Measurements from ENCODE around the gene EYS.

The EYS gene

DNA sequence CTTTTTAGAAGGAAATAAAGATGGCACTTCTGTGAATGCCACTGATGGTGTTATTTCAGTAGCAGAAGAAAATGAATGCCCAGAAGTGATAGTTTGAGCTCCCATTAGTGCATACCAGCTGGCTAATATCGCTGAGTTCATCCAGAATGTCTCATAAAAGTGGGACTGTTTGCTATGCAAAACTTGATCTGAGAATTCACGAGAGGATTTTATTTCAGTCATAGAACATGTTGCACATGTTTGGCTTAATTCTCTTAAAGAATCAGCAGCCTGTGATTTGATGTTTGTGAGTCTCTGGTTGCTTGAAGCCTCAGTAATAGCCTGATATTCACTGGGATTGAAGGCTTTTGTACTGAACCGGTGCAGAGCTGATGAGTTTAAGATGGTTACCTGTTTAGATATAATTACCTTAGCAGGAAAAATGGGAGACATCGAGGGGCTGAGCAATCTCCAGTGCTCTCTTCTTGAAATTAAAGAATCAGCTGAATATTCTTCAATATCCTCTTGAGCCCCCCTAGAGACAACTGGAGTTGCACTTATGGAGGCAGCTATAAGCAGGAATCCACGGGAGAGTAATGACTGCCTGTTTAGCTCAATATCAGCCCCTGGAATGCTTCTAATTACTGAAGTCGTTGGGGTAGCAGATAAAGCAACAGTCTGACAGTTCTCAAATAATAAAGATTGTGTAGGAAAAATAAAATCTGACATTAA, 1115.9 kb downstream of the EYS start:
- DNase-seq (ENCODE audit: low read depth) = no peak

DNA sequence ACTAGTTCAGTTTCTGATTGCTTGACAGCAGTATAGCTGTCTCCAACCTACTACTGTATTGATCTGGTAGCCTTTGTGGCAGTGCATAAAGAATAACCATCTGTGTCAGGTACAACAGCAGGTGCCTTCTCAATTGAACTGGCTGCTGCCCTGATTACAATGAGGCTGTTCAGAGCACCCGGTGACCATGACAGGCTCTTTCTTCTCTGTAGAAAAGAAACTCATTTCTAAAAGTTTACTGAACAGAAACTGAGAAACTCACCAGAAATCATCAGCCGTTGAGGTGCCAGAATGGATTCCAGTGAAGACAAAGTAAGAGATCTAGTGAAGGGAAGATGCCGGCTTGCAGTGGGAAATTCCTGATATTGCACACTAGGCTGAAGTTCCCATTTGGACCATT, 1117.1 kb downstream of the EYS start:
- no peak for DNase-seq (ENCODE audit: low read depth)

DNA sequence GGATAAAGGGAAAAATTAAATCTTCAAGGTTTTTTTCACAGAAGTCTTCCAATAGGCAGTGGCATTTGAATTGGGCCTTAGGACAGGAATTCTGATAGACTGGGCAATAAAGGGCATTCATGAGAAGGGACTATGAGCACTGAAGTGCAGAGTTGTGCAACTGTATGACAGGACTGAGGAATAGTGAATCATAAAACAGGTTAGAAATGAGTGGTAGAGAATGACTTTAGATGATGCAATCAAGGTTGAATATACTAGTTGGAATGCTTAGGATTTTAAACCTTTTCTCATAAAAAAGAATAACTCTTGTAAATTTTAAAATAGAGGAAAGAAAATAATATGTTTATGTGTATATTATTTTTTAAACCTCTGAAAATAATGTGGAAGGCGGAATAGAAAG, 1126.7 kb downstream of the EYS start:
- no peak for DNase-seq (ENCODE audit: low read depth)

DNA sequence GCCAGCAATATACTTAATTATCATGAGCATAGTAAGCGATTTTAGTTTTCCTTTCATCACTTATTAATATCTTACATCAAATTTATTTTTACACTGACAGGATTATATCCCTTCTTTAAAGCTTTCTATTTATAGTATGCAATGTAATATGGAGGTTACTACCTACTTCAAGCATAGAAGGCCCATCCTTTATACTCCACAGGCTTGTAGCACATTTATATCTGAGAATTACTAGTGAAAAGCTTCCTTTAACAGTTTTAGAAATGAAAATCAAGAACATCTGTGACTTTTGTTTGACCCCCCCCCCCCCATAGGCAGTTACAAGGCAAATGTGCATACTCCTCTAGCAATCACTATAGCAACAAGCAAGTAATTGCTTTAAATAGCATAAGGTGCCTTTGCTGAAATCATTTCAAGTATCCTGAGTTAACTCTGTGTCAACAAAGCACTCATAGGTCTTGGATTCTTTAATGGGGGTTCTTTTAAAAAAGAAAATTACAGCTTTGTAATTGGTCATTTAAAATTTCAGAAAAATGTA, 1153.7 kb downstream of the EYS start:
- DNase-seq (ENCODE audit: low read depth) = no peak

DNA sequence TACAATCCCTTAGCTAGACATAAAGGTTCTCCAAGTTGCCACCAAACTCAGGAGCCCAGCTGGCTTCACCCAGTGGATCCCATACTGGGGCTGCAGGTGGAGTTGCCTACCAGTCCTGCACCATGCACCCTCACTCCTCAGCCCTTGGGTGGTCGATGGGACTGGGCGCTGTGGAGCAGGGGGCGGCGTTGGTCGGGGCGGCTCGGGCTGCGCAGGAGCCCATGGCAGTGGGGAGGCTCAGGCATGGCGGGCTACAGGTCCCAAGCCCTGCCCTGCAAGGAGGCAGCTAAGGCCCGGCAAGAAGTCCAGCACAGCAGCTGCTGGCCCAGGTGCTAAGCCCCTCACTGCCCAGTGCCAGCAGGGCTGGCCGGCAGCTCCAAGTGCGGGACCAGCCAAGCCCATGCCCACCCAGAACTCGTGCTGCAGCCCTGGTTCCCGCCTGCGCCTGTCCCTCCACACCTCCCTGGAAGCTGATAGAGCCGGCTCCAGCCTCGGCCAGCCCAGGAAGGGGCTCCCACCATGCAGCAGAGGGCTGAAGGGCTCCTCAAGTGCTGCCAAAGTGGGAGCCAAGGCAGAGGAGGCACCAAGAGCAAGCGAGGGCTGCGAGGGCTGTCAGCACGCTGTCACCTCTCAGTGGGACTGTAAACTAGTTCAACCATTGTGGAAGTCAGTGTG, 1159.3 kb downstream of the EYS start:
- DNase-seq (ENCODE audit: low read depth) = no peak

DNA sequence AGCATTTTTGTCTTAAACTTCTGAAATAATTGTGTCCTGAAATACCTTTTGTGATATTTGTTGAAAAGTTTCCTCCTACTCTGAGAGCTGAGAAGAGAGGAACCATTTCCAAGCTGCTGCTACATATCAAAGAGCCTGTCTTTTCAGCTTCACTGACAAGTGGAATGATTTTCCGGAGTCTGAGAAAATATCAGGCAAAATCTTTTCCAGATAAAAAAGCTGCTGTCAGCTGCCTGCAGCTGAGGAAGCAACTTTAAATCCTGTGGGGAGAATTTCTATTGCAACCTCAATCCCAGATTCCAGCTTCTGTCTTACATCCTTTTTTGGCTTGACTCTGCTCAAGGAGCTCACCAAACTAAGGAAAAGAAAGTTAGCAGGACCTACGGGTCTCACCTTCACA, 1167.1 kb downstream of the EYS start:
- DNase-seq (ENCODE audit: low read depth) = no peak

DNA sequence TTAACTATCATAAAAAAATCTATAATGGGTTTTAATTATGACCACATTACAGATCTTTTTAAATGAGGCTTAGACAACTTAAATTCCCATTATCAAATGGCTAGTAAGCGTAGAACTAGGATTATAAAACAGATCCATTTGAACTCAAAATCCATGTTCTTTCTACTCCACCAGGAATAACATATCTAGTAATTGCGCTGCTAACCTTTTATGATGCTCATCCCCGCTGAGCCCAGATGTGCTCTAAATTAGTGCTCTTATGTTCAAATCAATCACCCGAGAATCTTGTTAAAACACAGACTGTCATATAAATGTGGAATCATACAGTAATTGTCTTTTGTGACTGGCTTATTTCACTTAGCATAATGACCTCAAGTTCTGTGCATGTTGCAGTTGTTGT, 1168.3 kb downstream of the EYS start:
- no peak for DNase-seq (ENCODE audit: low read depth)

DNA sequence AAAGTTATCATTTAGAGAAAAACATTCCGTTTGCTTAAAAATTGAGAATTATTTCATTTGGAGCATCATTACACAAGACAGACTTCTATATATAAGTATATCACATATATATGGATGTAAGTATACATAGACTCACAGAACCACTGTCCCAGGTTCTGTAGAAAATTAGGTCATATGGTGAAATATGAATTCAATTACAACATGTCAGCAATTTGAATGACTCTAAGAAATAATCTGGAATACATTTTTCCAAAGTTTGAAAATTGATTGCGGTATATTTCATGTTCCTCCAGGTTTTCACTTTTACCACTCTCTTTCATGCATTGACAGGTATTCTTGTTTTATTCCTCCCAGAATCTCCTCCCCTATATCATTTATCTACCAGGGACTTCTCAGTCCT, 1179.1 kb downstream of the EYS start:
- DNase-seq (ENCODE audit: low read depth) = no peak

DNA sequence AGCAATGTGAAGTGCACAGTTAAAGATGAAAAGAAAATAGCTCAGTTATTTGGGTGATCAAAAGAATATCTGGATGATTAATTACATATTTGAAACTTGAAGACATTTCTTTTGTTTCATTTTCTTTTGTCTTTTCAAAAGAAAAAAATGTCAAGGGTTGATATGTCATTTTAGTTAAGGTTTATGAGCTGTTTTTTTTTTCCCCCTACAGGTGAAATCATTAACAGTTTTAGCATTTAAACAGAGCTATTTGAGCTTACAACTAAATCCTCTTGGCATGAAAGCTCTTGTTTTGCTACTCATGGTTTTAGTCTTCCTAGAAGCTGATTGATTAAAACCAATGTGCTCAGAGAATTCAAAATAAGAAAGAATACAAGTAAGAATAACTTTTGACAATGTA, 1184.2 kb downstream of the EYS start:
- no peak for DNase-seq (ENCODE audit: low read depth)

DNA sequence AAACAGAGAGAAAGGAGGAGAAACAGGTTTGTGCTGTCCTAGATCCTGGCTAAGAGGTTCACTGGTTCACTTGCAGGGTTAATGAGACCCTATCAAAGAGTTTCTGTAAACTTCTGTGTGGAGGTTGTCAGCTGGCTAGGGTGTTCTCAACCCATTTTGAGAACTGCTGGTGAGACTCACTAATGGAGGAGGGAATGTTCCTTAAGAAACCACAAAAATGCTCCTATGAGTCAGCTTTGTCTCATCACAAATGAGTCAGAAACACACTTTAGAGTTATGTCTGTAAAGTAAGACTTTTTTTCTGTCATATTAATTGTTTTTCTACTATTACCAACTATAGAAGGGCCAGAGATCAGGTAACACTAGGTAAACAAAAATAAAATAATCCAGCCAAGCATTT, 1187.0 kb downstream of the EYS start:
- no peak for DNase-seq (ENCODE audit: low read depth)

DNA sequence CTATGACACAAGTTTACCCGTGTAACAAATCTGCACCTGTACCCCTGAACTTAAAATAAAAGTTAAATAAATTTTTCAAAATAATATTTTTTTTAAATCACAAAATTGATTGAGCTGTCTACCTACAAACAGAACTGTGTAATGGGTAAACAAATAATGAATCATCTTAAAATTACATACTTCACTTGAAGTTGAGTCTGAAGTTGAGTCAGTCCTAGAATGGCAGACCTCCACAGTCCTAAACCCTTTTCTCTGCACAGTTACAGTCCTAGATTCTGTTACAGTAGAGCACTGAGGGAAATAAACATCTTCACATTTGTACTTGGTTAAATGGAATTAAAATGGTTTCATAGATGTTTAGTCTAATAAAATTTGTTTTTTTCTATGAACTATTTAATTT, 1190.6 kb downstream of the EYS start:
- no peak for DNase-seq (ENCODE audit: low read depth)

DNA sequence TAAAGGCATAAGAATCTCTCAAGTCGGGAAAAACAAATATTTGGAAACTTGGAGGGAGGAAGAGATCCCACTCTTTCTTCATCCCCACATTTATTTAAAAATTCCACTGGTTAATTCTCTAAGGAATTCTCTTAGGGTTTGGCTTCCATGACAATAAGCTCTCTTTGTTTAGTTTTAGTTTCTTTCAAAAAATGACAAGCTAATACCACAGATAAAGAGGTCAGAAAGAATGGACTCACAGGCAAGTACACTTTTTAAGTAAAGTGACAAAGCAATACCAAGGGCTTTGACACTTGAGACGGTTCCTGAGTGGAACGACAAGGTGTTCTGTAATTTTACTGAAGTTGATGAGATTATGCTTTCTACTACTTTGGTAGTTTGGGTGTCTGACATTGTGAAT, 1199.4 kb downstream of the EYS start:
- no peak for DNase-seq (ENCODE audit: low read depth)

DNA sequence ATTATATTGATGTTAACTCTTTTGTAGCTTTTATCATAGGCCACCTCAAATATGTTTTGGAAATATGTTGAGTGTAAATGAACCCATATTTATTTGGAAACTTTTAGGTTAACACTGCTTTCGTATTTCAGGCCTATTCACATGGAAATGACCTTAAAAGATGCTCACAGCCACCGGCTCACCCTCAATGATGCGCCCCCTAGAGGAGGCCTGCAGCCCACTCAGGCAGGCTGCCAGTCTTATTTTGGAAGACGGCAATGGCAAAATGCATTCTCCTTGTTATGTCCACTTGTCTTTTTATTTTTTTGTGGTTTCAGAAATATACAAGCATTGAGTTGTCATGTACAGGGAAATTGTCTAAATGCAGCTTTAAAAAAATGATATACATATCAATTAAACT, 1201.7 kb downstream of the EYS start:
- DNase-seq (ENCODE audit: low read depth) = no peak

DNA sequence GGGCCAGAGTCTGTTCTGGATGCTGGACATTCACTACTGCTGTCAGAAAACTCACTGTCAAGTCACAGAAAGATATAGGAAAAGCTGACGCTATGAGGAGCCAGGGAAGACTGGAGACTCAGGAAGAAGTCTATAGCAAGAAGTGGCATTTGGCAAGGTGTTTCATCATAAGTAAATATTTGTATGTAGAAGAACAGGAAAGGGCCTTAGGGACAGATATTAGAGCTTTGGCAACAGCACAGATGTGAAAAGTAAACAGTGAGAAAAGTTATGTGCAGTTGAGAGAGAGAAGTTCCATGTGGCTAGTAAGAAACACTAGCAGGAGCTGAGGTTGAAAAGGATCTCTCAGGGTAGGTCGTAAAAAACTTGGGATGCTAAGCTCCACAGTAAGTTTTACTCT, 1202.5 kb downstream of the EYS start:
- DNase-seq (ENCODE audit: low read depth) = no peak

DNA sequence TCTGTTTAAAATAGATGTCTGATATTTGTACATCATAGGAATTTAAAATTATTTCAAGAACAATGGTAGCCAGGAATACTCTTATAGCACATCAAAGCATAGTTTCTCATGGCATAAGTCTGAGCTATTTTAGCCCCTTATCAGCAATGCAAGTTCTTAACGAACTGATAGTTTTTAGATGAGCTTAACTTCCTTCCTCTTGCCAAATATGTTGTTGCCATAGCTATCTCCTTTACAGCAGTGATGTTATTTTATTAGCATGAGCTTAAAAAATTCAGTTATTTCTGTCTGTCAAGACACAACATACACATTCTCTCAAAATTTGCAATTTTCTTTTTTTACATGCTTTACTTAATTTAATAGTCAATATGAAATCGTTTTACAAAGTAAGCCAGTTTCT, 1204.2 kb downstream of the EYS start:
- no peak for DNase-seq (ENCODE audit: low read depth)

DNA sequence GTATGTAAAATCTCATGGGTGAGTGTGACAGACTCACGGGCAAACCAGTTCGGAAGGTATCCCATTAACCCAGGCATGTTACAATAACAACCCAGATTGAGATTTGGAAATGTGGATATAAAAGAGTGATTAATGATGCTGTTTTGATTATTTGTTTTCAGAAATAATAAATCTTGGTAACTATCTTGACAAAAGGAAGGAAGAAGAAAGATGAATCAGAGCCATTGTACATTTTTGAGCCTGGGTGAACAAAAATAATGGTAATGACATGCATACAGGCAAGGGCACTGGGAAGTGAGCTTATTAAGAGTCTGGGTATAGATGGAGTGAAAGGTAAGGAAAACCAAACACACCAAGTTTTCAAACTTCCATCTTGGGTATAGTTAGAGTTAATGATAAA, 1209.4 kb downstream of the EYS start:
- no peak for DNase-seq (ENCODE audit: low read depth)

DNA sequence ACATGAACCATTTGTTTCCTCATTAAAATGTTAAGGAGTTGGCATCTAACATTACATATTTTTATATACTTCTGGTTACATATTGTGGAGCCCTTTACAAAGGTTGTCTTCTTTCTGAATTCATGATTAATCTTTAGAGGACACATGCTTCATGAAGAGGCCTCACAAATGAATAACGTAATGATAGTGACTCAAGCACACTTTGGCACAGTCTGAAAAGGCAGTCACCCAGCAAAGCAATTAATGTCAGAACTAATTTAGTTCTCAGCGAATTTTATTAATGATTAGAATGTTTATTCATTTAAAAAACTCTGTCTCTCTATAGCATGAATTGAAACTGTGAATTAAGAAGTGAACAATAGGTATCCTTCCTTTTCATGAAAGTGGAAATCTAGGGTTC, 1217.3 kb downstream of the EYS start:
- no peak for DNase-seq (ENCODE audit: low read depth)

DNA sequence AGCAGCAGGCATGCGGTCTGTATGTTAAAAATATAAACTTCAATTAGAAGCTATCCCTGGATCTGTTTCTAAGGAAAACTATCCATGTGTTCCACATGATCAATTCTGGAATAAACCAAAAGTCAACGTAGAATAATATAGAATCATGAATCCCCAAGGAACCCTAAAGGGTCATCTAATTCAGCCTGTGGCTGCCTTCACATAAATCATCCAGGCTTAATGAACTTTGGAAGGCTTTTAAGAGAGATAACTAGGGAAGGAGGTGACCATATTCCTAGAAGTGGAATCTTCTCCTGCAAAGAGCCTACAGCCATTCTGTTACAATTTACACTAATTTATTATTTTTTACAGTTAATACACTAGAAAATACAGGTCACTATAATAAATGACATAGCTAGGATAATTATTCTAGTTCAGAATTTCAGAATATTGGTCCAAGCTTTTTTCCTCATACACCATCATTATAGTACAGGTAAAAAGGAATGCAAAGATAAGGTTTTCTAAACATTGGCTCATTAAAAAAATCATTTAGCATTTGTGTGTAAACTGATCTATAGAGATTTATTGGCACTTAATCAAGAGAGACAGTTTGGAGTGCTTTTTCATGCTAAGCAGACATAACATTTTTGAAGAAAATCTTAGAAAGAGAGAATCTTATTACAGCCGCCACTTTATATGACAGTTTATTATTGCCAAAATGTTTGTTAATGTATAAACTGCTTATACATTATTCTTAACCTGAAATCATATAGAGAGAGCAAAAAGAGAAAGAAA, 1220.3 kb downstream of the EYS start:
- no peak for DNase-seq (ENCODE audit: low read depth)

DNA sequence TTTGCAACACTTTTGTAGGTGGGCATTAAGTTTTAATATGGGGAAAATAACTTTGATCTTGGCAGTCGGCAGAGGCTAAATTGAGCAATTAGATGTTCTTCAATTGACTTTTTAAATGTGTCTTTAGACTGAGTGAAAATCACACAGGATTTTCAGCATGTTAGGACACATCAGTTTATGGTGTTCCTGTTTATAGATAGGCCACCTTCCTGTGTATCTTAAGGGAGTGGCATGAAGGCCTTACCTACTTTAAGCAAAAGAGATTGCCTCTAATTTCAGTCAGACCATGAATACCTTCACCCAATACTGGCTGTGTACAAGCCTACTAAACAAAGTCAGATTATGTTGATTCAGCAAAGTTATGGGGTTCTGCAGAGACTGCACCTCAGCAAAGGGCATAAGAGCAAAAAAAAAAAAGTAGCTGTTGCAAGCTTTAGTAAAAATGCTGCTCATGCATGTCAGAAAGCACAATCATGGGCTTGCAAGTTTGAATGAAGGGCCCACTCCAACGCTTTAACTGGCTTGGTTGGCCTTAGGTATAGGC, 1223.0 kb downstream of the EYS start:
- DNase-seq (ENCODE audit: low read depth) = no peak

DNA sequence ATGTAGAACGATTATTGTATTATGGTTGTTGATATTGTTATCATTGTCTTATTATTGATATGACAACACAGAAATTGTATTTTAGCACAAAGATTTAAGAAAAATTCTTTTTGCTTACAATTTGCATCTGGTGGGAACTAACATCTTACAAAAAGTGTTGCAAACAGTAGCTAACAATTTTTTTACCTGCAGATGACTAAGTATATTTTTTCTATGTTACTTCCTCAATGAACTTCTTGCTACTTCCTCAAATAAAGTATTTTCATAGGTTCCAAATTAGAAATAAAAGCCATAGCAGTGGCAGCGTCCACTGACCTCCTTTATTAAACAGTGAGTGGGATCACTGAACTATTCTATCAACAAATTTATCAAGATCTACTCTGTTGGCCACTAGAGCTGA, 1224.4 kb downstream of the EYS start:
- DNase-seq (ENCODE audit: low read depth) = no peak

DNA sequence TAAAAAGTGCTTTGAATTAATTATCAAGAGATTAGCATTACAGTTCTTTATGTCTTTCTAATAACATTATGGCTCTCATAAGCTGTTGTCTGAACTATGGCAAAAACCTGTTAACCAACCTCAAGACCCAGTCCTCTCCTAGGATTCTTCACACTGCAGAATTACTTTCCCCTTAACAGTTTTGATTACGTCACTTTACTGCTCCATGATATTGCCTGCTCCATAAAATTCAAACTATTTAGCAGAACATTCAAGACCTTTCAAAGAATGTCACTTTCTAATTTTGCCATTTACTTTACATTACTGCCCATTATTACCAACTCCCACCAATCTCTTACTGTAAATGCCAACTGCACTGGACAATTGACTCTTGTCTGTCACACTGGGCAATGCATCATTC, 1227.9 kb downstream of the EYS start:
- no peak for DNase-seq (ENCODE audit: low read depth)

DNA sequence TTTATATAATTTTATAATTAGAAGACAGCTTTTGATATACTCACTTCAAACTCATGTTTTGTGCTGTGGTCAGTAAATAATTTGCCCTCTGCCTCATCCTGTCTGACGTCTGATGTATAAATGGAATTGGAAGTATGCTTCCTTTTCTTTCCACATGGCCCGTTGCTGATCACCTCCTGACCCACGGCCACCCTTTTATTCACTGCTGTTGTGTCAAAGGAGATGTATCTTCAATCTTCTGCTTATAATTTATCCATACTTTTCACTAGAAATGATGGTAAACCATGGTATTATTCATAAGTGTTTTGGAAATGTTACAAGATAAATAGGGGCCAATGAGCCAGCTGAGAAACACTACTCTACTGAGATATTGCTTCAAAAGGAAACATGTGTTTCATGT, 1229.6 kb downstream of the EYS start:
- DNase-seq (ENCODE audit: low read depth) = no peak

DNA sequence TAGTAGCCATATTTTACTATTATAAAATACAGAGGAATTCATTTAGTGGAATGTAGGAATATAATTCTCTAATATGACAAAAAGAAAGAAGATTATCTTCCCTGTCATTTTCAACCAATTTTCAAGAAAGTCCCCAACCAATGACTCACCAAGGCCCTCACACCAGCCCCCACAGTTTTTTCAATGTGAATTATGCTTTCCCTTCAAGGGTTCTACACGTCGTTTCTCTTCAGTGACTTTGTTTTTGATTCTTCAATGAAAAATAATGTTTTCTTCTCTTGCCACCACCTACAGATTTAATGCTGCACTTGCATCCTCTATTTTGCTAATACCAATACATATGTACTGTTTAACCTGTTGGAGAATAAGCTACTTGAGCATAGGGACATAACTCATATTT, 1230.1 kb downstream of the EYS start:
- no peak for DNase-seq (ENCODE audit: low read depth)
